Spleen (tissue), 7 donors: Measurements from ENCODE around the gene CRYBA1.

Experiments used
- CTCF ChIP-seq, 11 experiments: fragments of 200-600 bp in 7 of 11; fragments of 450-650 bp in 4 of 11; sonication (generic) in 4 of 11; IDR thresholded peaks in 8 of 11; conservative IDR thresholded peaks in 3 of 11; 1 replicate in 7 of 11; 2 replicates in 4 of 11; pipeline versions ENCODE4 v1.4.0 to v1.8.0; 2016 to 2021; ENCODE audit warnings: antibody characterized with exemption in 11 of 11, inconsistent platforms in 4 of 11, mild to moderate bottlenecking in 1 of 11
- POLR2A ChIP-seq, 3 donors: fragments of 450-650 bp; IDR thresholded peaks; one replicate each; pipeline ENCODE4 v1.5.1; 2017; ENCODE audit warnings: antibody characterized with exemption in 3 of 3, mild to moderate bottlenecking in 1 of 3
- donor health status: DM: no; HTN: no; CAD: no; lungs with moderate emphysema.
- donor health status: DM: no; HTN: no; CAD: no.
- donor health status: DM: no; HTN: no; CAD: no.

GRCh38 chr17:29197516-29198272 lies 49.0 kb upstream of the CRYBA1 start:
- no peak for TF ChIP-seq CTCF (IDR thresholded peaks at IDR 0.05 in 8 of 11, conservative IDR thresholded peaks at IDR 0.05 in 3 of 11)
- TF ChIP-seq POLR2A (IDR thresholded peaks at IDR 0.05) = no peak
